ENCODE measurements around the gene COL1A1. TPM values are rescaled to one million over a fixed set of nuclear protein-coding genes. Genes with fewer than 3 reads are reported as not detected.

Gene COL1A1
- total RNA-seq, 6 experiments from 2014 or later = 4,948 to 7,804 (median 5,240) TPM

DNA sequence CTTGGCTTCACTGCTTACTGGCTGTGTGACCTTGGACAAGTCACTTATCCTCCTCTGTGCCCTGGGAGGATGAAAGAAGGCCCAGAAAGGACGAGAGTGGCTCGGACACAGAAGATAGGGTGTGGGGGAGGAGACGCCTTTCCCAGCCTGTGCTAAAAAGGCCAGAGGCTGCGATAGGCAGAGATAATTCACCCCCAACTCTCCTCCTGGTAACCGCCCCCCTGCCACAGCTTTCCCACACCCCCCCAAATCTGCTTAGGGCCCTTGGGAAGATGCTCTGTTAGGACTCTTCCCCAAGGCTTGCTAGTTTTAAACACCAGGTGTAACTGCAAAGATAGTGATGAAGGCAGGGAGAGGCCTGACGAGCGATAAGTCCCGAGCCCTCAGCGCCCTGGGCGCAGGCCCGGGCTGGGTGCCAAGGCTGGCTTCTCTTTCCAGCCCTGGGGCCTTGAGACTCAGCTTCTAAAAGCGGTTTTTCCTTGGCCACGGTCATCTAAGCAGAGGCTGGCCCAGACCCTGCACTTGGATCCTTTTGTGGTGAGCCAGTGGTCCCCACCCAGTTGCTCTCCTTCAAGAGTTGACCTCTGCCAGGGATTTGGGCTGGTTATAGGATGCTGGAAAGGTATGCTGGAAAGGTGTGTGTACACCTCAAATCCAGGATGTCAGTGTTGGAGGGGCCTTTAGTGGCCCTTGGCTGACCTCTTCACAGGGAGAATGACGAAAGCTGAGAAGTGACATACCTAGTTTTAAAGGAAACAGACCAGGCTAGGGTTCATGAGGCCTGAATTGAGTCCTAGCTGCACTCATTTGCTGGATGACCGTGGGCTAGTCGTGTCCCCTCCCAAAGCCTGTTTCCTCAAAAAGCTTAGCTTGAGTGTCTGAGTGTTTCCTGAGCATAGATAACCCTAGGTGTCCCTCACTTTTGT is 47.5 kb downstream of the COL1A1 start:
- Mint-ChIP-seq H3K27me3 (ENCODE audit: insufficient read depth) (no peaks in the 10 kb centered on the region; the same call in 1 of the 2 replicates), H3K4me3 (no peak overlapping the region), H3K9me3 (no peaks in the 10 kb centered on the region), H3K27ac (peak overlapping the region; percentile 7; the same call in 1 of the 2 replicates), H3K4me1 (ENCODE audit: low read depth) (peaks cover 29% of the 10 kb centered on the region), H3K36me3 (ENCODE audit: low read depth) (no peaks in the 10 kb centered on the region)
- TF ChIP-seq, protein P1, sequence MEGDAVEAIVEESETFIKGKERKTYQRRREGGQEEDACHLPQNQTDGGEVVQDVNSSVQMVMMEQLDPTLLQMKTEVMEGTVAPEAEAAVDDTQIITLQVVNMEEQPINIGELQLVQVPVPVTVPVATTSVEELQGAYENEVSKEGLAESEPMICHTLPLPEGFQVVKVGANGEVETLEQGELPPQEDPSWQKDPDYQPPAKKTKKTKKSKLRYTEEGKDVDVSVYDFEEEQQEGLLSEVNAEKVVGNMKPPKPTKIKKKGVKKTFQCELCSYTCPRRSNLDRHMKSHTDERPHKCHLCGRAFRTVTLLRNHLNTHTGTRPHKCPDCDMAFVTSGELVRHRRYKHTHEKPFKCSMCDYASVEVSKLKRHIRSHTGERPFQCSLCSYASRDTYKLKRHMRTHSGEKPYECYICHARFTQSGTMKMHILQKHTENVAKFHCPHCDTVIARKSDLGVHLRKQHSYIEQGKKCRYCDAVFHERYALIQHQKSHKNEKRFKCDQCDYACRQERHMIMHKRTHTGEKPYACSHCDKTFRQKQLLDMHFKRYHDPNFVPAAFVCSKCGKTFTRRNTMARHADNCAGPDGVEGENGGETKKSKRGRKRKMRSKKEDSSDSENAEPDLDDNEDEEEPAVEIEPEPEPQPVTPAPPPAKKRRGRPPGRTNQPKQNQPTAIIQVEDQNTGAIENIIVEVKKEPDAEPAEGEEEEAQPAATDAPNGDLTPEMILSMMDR (IDR thresholded peaks at IDR 0.05) = no peak
- DNase-seq = no peak

DNA sequence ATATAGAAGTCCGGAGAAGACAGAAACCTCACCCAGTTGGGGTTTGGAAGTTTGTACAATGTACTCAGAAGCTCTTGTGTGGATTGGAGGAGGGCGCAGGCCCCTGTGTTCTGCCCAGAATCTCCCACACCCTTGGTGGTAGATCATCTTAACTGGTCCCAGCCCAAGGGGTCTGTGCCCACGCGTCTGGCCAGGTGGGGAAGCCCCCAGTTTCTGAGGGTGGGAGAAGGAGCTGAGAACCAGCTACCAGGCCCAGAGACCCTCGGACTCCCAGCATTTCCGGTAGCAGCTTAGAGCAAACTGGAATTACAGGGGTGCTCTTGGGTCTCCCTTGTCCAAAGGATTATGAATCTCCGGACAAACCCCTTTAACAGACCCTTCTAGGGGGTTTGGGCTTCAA is 48.7 kb downstream of the COL1A1 start:
- no peaks in the 10 kb centered on the region for H3K36me3 Mint-ChIP-seq (ENCODE audit: low read depth)
- peak overlapping the region; percentile 92 for H3K4me3 Mint-ChIP-seq
- peaks cover 32% of the 10 kb centered on the region for H3K4me1 Mint-ChIP-seq (ENCODE audit: low read depth)
- H3K27ac Mint-ChIP-seq = peak overlapping the region; percentile 97; the same call in 1 of the 2 replicates
- TF ChIP-seq, protein P1 (IDR thresholded peaks at IDR 0.05) = no peak
- no peaks in the 10 kb centered on the region for H3K9me3 Mint-ChIP-seq
- no peak for DNase-seq
- H3K27me3 Mint-ChIP-seq (ENCODE audit: insufficient read depth) = peaks cover 2% of the 10 kb centered on the region; the same call in 1 of the 2 replicates

DNA sequence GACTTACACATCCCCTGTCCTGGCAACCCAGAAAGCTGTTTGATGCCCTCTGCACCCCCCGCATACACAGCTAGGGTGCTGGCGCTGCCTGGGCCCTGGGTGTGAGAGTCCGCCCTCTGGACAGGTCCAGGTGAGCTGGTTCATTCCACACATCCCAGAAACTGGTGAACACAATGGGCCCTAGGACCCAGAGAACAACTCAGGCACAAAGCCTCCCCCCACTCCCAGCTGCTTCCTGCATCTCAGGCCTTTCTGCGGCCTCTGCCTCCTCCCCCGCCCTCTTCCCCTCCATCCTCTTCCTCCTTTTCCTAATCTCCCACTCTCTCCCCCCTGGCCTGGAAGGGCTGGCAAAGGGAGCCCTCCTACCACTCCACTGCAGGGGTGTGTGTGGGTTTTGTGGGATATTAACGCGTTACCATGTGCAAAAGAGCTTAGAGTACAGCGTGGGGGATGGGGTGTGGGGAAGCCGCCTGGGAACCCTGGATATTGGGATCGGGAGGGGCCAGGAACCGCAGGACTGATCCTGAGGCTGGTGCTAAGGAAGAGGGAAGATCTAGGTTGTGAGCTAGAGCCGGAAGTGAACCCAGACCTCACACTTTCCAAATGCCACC is 49.4 kb downstream of the COL1A1 start:
- H3K4me3 Mint-ChIP-seq = peak overlapping the region; percentile 92
- H3K4me1 Mint-ChIP-seq (ENCODE audit: low read depth) = peaks cover 39% of the 10 kb centered on the region
- TF ChIP-seq, protein P1 (IDR thresholded peaks at IDR 0.05) = no peak
- DNase-seq = peak; percentile 81
- no peaks in the 10 kb centered on the region for H3K9me3 Mint-ChIP-seq
- H3K27ac Mint-ChIP-seq = peak overlapping the region; percentile 97
- peaks cover 2% of the 10 kb centered on the region for H3K27me3 Mint-ChIP-seq (ENCODE audit: insufficient read depth)
- no peaks in the 10 kb centered on the region for H3K36me3 Mint-ChIP-seq (ENCODE audit: low read depth)

DNA sequence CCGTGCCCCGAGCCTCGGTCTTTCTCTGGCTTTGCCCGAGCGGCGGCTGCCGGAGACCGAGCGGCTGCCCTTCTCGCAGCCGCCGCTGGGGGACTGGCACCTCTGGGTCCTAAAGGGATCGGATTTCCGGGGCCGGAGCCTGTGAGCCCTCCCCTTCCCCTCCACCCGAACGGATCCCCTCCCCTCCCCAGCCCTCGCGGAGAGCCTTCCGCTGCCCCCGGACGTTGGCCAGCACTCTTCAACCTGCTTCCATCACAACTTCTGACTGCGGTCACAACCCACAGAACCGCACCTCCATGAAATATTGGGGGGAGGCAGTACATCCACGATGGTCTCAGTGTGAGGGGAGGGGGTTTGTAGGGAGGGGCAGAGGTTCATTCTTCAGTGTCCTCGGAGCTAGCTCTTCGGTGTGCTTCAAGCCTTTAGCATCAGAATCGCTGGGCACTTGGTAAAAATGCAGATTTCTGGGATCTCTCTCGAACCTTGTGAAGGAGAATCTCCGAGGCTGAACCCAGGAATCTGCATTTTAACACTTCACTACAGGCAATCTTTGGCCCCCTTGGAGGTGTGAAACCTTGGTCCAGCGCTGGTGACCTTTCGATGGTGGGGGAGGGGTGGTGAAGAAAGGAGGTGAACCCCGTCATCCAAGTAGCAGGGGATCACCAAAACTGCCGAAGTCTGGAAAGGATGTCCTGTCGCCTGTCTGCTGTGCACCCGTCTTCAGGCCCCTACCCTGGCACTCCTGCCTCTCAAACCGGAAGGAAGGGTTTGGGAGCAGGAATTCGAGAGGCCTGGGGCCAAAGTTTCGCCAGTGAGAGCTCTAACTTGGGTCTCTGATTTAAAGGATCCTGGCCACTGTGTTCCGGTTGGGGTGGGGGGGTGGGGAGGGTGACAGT is 50.1 kb downstream of the COL1A1 start:
- TF ChIP-seq, protein P1 (IDR thresholded peaks at IDR 0.05) = peak; percentile 78
- peaks cover 47% of the 10 kb centered on the region for H3K4me1 Mint-ChIP-seq (ENCODE audit: low read depth)
- no peaks in the 10 kb centered on the region for H3K36me3 Mint-ChIP-seq (ENCODE audit: low read depth)
- H3K27ac Mint-ChIP-seq = peak overlapping the region; percentile 97
- no peaks in the 10 kb centered on the region for H3K9me3 Mint-ChIP-seq
- peak; percentile 85 for DNase-seq
- H3K4me3 Mint-ChIP-seq = peak overlapping the region; percentile 92
- peaks cover 2% of the 10 kb centered on the region for H3K27me3 Mint-ChIP-seq (ENCODE audit: insufficient read depth)
